GM18502 (cell line): ENCODE results near the gene PMS1.
"Not testable (repeated sequence)": the region's sequence is repeated elsewhere in the genome, so short reads cannot be mapped to it uniquely, and the experiment has no call there.

Experiments used
- ATAC-seq: cut with Tn5 transposase; IDR thresholded peaks from one replicate; pipeline ENCODE4 v1.9.1; 2021; ENCODE audit warnings: mild to moderate bottlenecking; ENCODE audit not compliant: unreplicated experiment, poor library complexity

Gene PMS1

GRCh38 chr2:189783927-189784867 is at the start of gene PMS1, which contains the start of gene ORMDL1:
PMS1 (plus strand) TSS chr2:189784450; CDS start chr2:189791810, 7,360 bp downstream.
ORMDL1 (minus strand) TSS chr2:189784339; CDS start chr2:189782595, 1,744 bp downstream.
- ATAC-seq: peak; percentile 94

GRCh38 chr2:189751080-189751658 is 33.1 kb upstream of the PMS1 start:
- peak; percentile 76 for ATAC-seq

- no peak for ATAC-seq
These were observed 27.8 kb upstream of the PMS1 start for GRCh38 chr2:189756311-189756952.

DNA sequence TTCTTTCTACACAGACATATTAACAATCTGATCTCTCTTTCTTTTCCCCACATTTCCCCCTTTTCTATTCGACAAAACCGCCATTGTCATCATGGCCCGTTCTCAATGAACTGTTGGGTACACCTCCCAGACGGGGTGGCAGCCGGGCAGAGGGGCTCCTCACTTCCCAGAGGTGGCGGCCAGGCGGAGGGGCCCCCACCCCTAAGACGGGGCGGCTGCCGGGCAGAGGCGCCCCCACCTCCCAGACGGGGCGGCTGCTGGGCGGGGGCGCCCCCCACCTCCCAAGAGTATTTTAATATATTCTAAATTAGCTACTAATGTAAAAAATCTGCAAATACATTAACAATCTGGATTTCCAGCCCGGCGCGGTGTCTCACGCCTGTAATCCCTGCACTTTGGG is 24.1 kb upstream of the PMS1 start:
- not testable (repeated sequence) for ATAC-seq

DNA sequence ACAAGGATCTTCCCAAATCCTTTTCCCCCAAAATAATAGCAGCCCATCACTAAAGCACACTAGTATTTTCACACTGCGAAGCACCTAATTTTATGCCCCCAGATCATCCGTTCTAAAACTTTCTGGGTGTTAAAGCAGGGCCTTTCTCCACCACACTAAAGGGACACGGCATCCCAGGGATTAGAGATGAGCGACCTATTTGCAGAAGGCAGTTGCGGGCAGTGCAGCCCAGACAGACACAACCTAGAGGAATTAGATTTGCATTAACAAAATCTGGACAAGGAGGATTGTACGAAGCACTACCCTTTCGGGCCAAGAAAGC is 22.1 kb upstream of the PMS1 start:
- no peak for ATAC-seq

GRCh38 chr2:189762551-189763298 is 21.5 kb upstream of the PMS1 start, which contains the start of gene OSGEPL1:
OSGEPL1 (minus strand) TSS chr2:189762792; CDS start chr2:189761640, 1,152 bp downstream.
- peak; percentile 96 for ATAC-seq

DNA sequence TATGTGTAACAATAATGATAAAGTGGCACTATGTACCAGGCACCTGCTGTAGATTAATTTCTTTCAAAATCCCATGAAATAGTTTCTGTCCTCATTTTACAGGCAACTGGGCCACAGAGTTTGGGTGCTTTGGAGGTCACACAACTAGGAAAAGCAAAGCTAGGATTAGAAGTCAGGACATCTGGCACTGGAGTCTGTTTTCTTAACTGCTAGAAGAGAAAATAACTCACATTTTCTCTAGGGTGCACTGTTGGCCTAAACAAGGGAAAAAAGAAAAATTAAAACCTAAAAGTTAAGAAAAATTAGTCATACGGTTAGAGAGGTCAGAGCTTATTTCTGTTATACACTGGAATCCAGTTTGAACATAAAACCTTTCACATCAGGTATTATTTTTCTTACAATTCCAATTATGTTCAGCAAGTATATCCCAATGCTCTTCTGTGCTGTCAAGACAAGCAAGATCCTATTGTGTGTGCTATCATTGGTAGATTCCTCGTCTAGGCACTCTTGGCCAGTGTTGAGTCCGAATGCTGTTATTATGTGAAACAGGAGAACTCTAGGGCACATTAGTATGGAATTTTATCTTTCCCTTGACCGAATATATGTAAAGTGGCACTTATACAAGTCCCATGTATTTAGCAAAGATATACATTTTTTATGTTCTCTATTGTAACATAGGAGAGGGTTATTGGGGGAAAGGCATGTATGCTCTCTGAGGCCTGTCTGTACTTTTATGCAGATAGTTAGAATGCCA is 20.2 kb upstream of the PMS1 start:
- no peak for ATAC-seq

DNA sequence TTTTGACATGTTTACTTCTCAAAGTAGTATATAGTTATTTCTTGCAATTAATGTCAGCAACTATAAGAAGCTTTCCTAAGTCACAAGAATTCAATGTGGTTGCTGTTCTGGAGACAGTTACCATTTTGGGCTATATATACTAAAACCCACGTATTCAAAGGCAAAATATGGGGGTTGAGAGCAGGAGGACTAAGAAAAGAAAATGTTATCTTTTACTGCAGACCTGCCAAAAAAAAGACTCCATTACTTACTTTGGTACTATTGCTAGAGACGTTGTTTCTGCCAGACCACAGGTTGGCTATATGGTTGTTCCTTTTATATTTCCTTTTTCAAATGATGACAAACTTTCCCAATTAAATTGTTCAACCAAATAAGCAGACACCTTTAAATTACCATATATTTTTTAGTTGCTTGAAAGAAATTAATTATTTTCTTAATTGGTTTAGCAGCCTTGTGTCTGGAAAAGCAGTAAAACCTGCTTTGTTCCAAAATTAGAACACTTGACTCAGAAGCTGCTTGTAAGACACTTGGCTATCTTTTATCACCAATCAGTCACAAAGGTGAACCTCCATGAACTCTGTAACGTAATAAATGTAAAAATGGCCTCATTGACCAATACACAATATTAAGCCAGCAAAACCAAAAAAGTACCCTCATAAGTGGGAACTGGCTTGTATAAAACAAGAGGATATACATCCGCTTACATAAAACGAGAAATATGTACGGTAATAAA is 13.5 kb upstream of the PMS1 start:
- ATAC-seq: no peak

GRCh38 chr2:189772212-189772611 is 12.0 kb upstream of the PMS1 start:
- ATAC-seq: no peak

DNA sequence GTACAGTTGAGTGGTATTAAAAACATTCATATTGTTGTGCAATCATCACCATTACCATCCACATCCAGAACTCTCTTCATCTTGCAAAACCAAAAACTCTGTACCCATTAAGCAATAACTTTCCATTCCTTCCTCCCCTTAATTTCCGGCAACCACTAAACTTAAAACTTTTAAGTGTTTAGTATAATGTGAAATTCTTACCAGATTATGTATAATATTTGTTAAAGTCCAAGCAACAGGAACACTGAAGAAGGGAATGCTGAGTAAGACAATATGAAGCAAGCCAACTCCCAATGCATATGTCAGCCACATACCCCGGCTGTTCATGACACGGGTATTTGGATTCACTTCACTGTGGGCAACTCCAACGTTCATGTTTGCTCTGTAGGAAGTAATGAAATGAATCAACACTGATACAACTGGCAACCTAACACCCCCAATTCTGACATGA is 2.0 kb upstream of the PMS1 start:
- ATAC-seq: no peak

- peak; percentile 17 for ATAC-seq
These were observed 761 bp upstream of the PMS1 start for GRCh38 chr2:189783451-189783926.

- ATAC-seq: no peak
These were observed 7.2 kb downstream of the PMS1 start for GRCh38 chr2:189791338-189792042.

- ATAC-seq: no peak
These were observed 10.1 kb downstream of the PMS1 start for GRCh38 chr2:189794310-189794709.

- ATAC-seq: no peak
These were observed 13.7 kb downstream of the PMS1 start for GRCh38 chr2:189797902-189798301.

GRCh38 chr2:189798312-189799029 is 14.2 kb downstream of the PMS1 start:
- peak; percentile 83 for ATAC-seq

- no peak for ATAC-seq
These were observed 14.7 kb downstream of the PMS1 start for GRCh38 chr2:189799030-189799331.

- ATAC-seq: no peak
These were observed 15.3 kb downstream of the PMS1 start for GRCh38 chr2:189799531-189799930.
